DLD1 (cell line): ENCODE measurements around the gene KRTAP12-2.
"Not testable (repeated sequence)": the region's sequence is repeated elsewhere in the genome, so short reads cannot be mapped to it uniquely, and the experiment has no call there.

Source experiments
- in situ Hi-C: cut with HindIII; loops from 2 replicates; pipeline ENCODE4 v1.10.0; 2017; ENCODE audit warnings: low sequenced_read_pairs

The KRTAP12-2 gene

GRCh38 chr21:44632067-44632466 is 34.7 kb downstream of the KRTAP12-2 start:
- in situ Hi-C loops = no loop called here

- in situ Hi-C loops = no loop called here
Measured at GRCh38 chr21:44630440-44630839, 36.3 kb downstream of the KRTAP12-2 start.

- in situ Hi-C loops = no loop called here
Measured at GRCh38 chr21:44628707-44629391, 37.9 kb downstream of the KRTAP12-2 start.

- in situ Hi-C loops = not testable (repeated sequence)
Measured at GRCh38 chr21:44627831-44628233, 38.9 kb downstream of the KRTAP12-2 start.

- in situ Hi-C loops = not testable (repeated sequence)
Measured at GRCh38 chr21:44627181-44627822, 39.4 kb downstream of the KRTAP12-2 start.

GRCh38 chr21:44626673-44627143 is 40.0 kb downstream of the KRTAP12-2 start, which contains the start of gene KRTAP10-9:
Gene KRTAP10-9, plus strand, starts transcription at chr21:44627093. Its CDS starts 79 bp downstream, at chr21:44627172.
- in situ Hi-C loops = no loop called here

- in situ Hi-C loops = no loop called here
Measured at GRCh38 chr21:44626262-44626661, 40.5 kb downstream of the KRTAP12-2 start.

GRCh38 chr21:44625756-44626155 is 41.0 kb downstream of the KRTAP12-2 start:
- in situ Hi-C loops = no loop called here

GRCh38 chr21:44623575-44623974 is 43.2 kb downstream of the KRTAP12-2 start:
- in situ Hi-C loops = no loop called here

- in situ Hi-C loops = no loop called here
Measured at GRCh38 chr21:44619886-44620285, 46.8 kb downstream of the KRTAP12-2 start.

GRCh38 chr21:44618909-44619308 is 47.8 kb downstream of the KRTAP12-2 start:
- in situ Hi-C loops = no loop called here

- in situ Hi-C loops = no loop called here
Measured at GRCh38 chr21:44618504-44618903, 48.2 kb downstream of the KRTAP12-2 start.

GRCh38 chr21:44617071-44617501 is 49.6 kb downstream of the KRTAP12-2 start:
- in situ Hi-C loops = no loop called here

- in situ Hi-C loops = no loop called here
Measured at GRCh38 chr21:44616591-44616926, 50.2 kb downstream of the KRTAP12-2 start.
